SK-N-SH (cell line): ENCODE measurements around the gene DCLK1. TPM values are rescaled to one million over a fixed set of nuclear protein-coding genes. Genes with fewer than 3 reads are reported as not detected.

Experiments used
- CTCF ChIA-PET: fragments of 300-600, 350-600 bp; formaldehyde crosslinking; extraction: SDS; loops from one replicate; lab custom pipeline; 2021; lab: Yijun Ruan, JAX
- POLR2A ChIA-PET: fragments of 350-600 bp; sonication (Branson Sonifier 250); formaldehyde crosslinking; extraction: SDS; loops from one replicate; lab custom pipeline; 2020; ENCODE audit warnings: antibody characterized with exemption, inconsistent platforms; lab: Yijun Ruan, JAX
- DNase-seq: peaks from one replicate; pipeline ENCODE4 v3.0.0; 2012
- H2AFZ ChIP-seq: fragments of 200-600 bp; sonication (generic); 2 replicates; pipeline ENCODE4 v1.8.1; 2016; ENCODE audit warnings: antibody characterized with exemption, mild to moderate bottlenecking, low read depth
- H3F3A ChIP-seq: fragments of 200-600 bp; sonication (generic); replicated peaks from 2 replicates; pipeline ENCODE3; 2016; ENCODE audit warnings: antibody characterized with exemption, mild to moderate bottlenecking; ENCODE audit not compliant: insufficient read depth
- H3K27ac ChIP-seq, 2 experiments: fragments of 200-500 bp in 1 of 2; fragments of 200-600 bp in 1 of 2; sonication (Bioruptor generic) in 1 of 2; sonication (generic), shearing (Covaris generic) in 1 of 2; 2 replicates each; pipeline versions ENCODE4 v1.5.1 to v1.6.1; 2014 to 2016; ENCODE audit warnings: low read depth in 2 of 2, inconsistent platforms in 1 of 2, low read length in 1 of 2, mild to moderate bottlenecking in 1 of 2, mixed read lengths in 1 of 2
- H3K27me3 ChIP-seq: fragments of 200-600 bp; sonication (generic), shearing (Covaris generic); 2 replicates; pipeline ENCODE4 v1.6.1; 2016; ENCODE audit warnings: mixed run types; ENCODE audit not compliant: insufficient read depth
- H3K36me3 ChIP-seq, 2 experiments: fragments of 200-500 bp in 1 of 2; fragments of 200-600 bp in 1 of 2; sonication (Bioruptor generic) in 1 of 2; sonication (generic) in 1 of 2; replicated peaks in 1 of 2; 2 replicates each; pipeline versions ENCODE3 to v1.5.1; 2014 to 2016; ENCODE audit warnings: low read length in 1 of 2, mild to moderate bottlenecking in 1 of 2; ENCODE audit not compliant: insufficient read depth in 2 of 2, control insufficient read depth in 1 of 2
- H3K4me1 ChIP-seq, 2 experiments: fragments of 200-500 bp in 1 of 2; fragments of 200-600 bp in 1 of 2; sonication (Bioruptor generic) in 1 of 2; sonication (generic), shearing (Covaris generic) in 1 of 2; 2 replicates each; pipeline versions ENCODE4 v1.5.1 to v1.6.1; 2014 to 2016; ENCODE audit warnings: low read depth in 1 of 2, low read length in 1 of 2, mixed run types in 1 of 2; ENCODE audit not compliant: insufficient read depth in 2 of 2, control insufficient read depth in 1 of 2
- H3K4me2 ChIP-seq: fragments of 200-600 bp; sonication (generic), shearing (Covaris generic); 2 replicates; pipeline ENCODE4 v1.6.1; 2017; ENCODE audit warnings: mixed run types
- H3K4me3 ChIP-seq, 2 experiments: fragments of 200-500 bp in 1 of 2; fragments of 200-600 bp in 1 of 2; sonication (Bioruptor generic) in 1 of 2; sonication (generic), shearing (Covaris generic) in 1 of 2; 2 replicates each; pipeline versions ENCODE4 v1.5.1 to v1.8.1; 2014 to 2016; ENCODE audit warnings: low read depth in 2 of 2, inconsistent platforms in 1 of 2, low read length in 1 of 2, mild to moderate bottlenecking in 1 of 2, mixed read lengths in 1 of 2, moderate library complexity in 1 of 2
- H3K79me2 ChIP-seq: fragments of 200-600 bp; sonication (generic); 2 replicates; pipeline ENCODE4 v1.8.1; 2017; ENCODE audit warnings: mild to moderate bottlenecking; ENCODE audit not compliant: insufficient read depth
- H3K9ac ChIP-seq: fragments of 200-600 bp; sonication (generic); 2 replicates; pipeline ENCODE4 v1.6.1; 2017; ENCODE audit warnings: mixed run types
- H3K9me2 ChIP-seq: fragments of 200-600 bp; sonication (generic); 2 replicates; pipeline ENCODE4 v1.6.1; 2017; ENCODE audit warnings: mixed run types
- H3K9me3 ChIP-seq: fragments of 200-600 bp; sonication (generic); 2 replicates; pipeline ENCODE4 v1.6.1; 2017; ENCODE audit warnings: mixed run types, mild to moderate bottlenecking, moderate library complexity
- H4K20me1 ChIP-seq: fragments of 200-600 bp; sonication (generic); 2 replicates; pipeline ENCODE4 v1.6.1; 2017; ENCODE audit warnings: mild to moderate bottlenecking, mixed run types; ENCODE audit not compliant: insufficient read depth
- JUND ChIP-seq: IDR thresholded peaks from 2 replicates; pipeline ENCODE4 v1.4.0; 2012
- RAD21 ChIP-seq: IDR thresholded peaks from 2 replicates; pipeline ENCODE4 v1.6.1; 2012; ENCODE audit warnings: mild to moderate bottlenecking, low read length
- SIN3A ChIP-seq: IDR thresholded peaks from 2 replicates; pipeline ENCODE4 v1.6.1; 2012; ENCODE audit warnings: low read depth, mild to moderate bottlenecking, low read length, moderate library complexity, borderline replicate concordance
- SMC3 ChIP-seq: IDR thresholded peaks from 2 replicates; pipeline ENCODE4 v1.6.1; 2012; ENCODE audit warnings: low read depth, low read length, improper control_type of control experiment
- WGBS: methylation state at CpG from one replicate; pipeline ENCODE4 v1.1.6; 2017; ENCODE audit warnings: low lambda C conversion rate; 5-methylcytosine and 5-hydroxymethylcytosine counted together
- polyA plus RNA-seq, 3 experiments: library from polyadenylated mRNA; depleted of rRNA; stranded (reverse); fragments of >200 nt; gene quantifications; 2 replicates each; pipeline ENCODE4 v1.2.3, GENCODE V29; 2012
- TF ChIP-seq, protein P1 (sequence below): fragments of 150-350 bp; IDR thresholded peaks from 2 replicates; pipeline ENCODE4 v1.6.1; 2016; ENCODE audit warnings: mild to moderate bottlenecking, low read depth, low read length
- TF ChIP-seq, protein P2 (sequence below): IDR thresholded peaks from 2 replicates; pipeline ENCODE4 v1.6.1; 2012; ENCODE audit warnings: mild to moderate bottlenecking, low read depth, low read length, moderate library complexity

Gene DCLK1
- polyA plus RNA-seq, 1 of the 3 experiments (the other 2 are of a cell fraction): 1.1 TPM

DNA sequence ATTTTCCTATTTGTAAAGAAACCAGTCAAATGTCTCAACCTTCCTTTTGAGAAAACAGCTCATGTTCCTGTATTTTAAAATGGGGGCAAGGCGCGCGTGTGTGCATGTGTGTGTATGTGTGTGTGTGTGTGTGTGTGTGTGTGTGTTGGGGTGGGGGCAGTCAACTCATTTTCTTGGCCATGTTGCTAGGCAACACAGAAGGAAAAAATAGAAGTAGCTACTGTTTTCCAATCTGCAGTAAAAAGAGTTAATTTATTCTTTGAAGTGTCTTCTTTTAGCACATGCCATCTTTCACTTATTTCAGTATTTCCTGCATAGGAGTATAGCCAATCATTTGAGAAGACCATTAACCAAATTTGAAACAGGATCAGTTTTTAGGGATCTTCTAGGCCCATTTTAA, 279.3 kb downstream of the DCLK1 start:
- CTCF ChIA-PET: interaction anchor here (0.9 to 1.2 kb wide), 2 partner anchors 12 to 31 kb away, joined by 3 read pairs; no protein-coding TSS in a partner anchor
- no peaks in the 10 kb centered on the region for H4K20me1 ChIP-seq
- TF ChIP-seq SMC3 (no peak), RAD21 (no peak), JUND (no peak)
- TF ChIP-seq, protein P1, sequence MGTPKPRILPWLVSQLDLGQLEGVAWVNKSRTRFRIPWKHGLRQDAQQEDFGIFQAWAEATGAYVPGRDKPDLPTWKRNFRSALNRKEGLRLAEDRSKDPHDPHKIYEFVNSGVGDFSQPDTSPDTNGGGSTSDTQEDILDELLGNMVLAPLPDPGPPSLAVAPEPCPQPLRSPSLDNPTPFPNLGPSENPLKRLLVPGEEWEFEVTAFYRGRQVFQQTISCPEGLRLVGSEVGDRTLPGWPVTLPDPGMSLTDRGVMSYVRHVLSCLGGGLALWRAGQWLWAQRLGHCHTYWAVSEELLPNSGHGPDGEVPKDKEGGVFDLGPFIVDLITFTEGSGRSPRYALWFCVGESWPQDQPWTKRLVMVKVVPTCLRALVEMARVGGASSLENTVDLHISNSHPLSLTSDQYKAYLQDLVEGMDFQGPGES: no peak
- no peaks in the 10 kb centered on the region for H3K27me3 ChIP-seq
- no peaks in the 10 kb centered on the region for H3F3A ChIP-seq
- H3K4me1 ChIP-seq: peaks cover 0 to 4% of the 10 kb centered on the region in 2 experiments; a peak in 2 of 4 replicates
- H3K36me3 ChIP-seq: peaks cover 0 to under 1% of the 10 kb centered on the region in 2 experiments
- H3K9me3 ChIP-seq: no peaks in the 10 kb centered on the region
- H3K79me2 ChIP-seq: no peaks in the 10 kb centered on the region
- no peak overlapping the region for H2AFZ ChIP-seq
- H3K4me3 ChIP-seq: no peak overlapping the region
- H3K27ac ChIP-seq: no peak overlapping the region
- H3K9ac ChIP-seq: no peak overlapping the region
- no peaks in the 10 kb centered on the region; the same call in 1 of the 2 replicates for H3K9me2 ChIP-seq
- H3K4me2 ChIP-seq: no peak overlapping the region
- POLR2A ChIA-PET: no interaction called here
- WGBS: 93% methylated on average over 3 of the region's 3 CpGs
- DNase-seq: no peak

DNA sequence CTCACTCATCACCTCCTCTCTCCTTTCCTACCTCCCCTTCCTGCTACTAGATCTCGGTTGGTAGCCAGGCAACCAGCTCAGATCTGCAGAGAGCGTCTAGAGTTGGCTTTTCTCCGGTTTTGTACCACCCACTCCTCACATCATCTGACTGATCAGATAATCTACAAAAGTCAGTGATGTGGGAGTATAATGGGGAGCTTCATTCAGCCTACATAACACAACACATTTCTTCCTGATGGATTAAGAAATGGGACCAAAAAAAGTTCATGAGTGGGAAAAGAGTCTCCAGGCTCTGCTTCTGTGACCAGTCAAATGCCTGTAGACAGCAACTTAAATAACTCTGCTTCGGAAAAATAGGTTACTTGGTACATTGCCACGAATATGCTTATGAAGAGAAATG, 279.8 kb downstream of the DCLK1 start:
- ChIA-PET CTCF (interaction anchor here (0.9 kb wide), 1 partner anchor 31 kb away, joined by 3 read pairs; no protein-coding TSS in a partner anchor), POLR2A (no interaction called here)
- peaks cover 0 to 4% of the 10 kb centered on the region in 2 experiments; a peak in 2 of 4 replicates for H3K4me1 ChIP-seq
- H3K79me2 ChIP-seq: no peaks in the 10 kb centered on the region
- H3K9ac ChIP-seq: no peak overlapping the region
- H3K9me2 ChIP-seq: no peaks in the 10 kb centered on the region; the same call in 1 of the 2 replicates
- DNase-seq: no peak
- H3K27ac ChIP-seq: no peak overlapping the region
- H3K4me2 ChIP-seq: no peak overlapping the region
- no peak for TF ChIP-seq SIN3A
- TF ChIP-seq, protein P2, sequence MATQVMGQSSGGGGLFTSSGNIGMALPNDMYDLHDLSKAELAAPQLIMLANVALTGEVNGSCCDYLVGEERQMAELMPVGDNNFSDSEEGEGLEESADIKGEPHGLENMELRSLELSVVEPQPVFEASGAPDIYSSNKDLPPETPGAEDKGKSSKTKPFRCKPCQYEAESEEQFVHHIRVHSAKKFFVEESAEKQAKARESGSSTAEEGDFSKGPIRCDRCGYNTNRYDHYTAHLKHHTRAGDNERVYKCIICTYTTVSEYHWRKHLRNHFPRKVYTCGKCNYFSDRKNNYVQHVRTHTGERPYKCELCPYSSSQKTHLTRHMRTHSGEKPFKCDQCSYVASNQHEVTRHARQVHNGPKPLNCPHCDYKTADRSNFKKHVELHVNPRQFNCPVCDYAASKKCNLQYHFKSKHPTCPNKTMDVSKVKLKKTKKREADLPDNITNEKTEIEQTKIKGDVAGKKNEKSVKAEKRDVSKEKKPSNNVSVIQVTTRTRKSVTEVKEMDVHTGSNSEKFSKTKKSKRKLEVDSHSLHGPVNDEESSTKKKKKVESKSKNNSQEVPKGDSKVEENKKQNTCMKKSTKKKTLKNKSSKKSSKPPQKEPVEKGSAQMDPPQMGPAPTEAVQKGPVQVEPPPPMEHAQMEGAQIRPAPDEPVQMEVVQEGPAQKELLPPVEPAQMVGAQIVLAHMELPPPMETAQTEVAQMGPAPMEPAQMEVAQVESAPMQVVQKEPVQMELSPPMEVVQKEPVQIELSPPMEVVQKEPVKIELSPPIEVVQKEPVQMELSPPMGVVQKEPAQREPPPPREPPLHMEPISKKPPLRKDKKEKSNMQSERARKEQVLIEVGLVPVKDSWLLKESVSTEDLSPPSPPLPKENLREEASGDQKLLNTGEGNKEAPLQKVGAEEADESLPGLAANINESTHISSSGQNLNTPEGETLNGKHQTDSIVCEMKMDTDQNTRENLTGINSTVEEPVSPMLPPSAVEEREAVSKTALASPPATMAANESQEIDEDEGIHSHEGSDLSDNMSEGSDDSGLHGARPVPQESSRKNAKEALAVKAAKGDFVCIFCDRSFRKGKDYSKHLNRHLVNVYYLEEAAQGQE: no peak
- TF ChIP-seq, all 33 proteins: peak for 0
- Histone ChIP-seq H2AFZ (no peak overlapping the region), H3F3A (no peaks in the 10 kb centered on the region), H3K9me3 (no peaks in the 10 kb centered on the region), H4K20me1 (no peaks in the 10 kb centered on the region), H3K27me3 (no peaks in the 10 kb centered on the region), H3K4me3 (no peak overlapping the region), H3K36me3 (peaks cover 0 to 4% of the 10 kb centered on the region in 2 experiments)
- 75% methylated on average over 5 of the region's 5 CpGs for WGBS
